GM21360 (cell line): ENCODE results near the gene CGNL1.

ENCODE experiments used
- ATAC-seq: cut with Tn5 transposase; IDR thresholded peaks from one replicate; pipeline ENCODE4 v1.9.1; 2021; ENCODE audit warnings: mild to moderate bottlenecking, moderate library complexity; ENCODE audit not compliant: unreplicated experiment

CGNL1 gene

GRCh38 chr15:57375827-57376695, at the start of gene CGNL1:
CGNL1 (plus strand) TSS chr15:57376505; CDS start chr15:57438000, 61,495 bp downstream.
- no peak for ATAC-seq

DNA sequence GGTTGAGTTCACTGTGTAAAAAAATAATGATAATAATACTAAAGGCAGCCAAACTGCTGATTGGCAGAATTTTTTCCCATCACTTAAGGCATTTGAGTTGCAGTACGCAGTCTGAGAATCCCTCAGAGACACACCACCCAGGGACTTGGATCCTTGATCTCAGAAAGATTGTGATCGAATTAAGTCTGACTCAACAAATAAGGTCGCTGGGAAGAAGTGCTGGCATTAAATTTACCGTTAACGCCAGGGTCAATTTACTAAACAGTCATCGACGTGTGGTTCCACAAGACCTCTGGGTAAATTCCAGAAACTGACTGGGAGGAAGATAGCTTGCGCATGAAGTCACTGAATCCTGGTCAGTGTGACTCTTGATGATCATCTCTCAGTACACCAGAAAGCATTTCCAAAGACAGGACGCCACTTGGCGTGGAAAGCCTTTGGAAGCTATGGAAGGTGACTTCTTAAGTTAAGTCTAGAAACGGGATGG, 48.3 kb upstream of the CGNL1 start:
- ATAC-seq = no peak

- ATAC-seq = no peak
Measured at GRCh38 chr15:57328479-57328878, 47.8 kb upstream of the CGNL1 start.

DNA sequence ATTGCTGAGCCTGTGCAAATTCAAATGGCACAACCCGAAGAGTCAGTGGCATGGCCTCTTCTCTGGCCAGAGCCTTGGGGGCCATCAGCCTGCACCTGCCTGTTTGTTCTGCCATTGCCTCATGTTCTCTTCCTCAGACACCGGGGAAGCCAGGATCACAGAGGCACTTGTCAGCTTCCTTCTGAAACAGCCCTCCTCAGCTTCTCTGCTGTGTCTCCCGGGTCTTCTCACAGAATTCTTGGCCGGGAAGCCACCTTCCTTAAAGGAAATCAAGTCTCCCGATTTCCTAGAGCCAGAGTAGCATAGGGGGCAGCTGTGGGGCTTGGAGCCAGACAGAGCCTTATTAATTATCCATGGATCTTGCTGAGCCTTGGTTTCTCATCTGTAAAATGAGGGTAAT, 47.4 kb upstream of the CGNL1 start:
- no peak for ATAC-seq

DNA sequence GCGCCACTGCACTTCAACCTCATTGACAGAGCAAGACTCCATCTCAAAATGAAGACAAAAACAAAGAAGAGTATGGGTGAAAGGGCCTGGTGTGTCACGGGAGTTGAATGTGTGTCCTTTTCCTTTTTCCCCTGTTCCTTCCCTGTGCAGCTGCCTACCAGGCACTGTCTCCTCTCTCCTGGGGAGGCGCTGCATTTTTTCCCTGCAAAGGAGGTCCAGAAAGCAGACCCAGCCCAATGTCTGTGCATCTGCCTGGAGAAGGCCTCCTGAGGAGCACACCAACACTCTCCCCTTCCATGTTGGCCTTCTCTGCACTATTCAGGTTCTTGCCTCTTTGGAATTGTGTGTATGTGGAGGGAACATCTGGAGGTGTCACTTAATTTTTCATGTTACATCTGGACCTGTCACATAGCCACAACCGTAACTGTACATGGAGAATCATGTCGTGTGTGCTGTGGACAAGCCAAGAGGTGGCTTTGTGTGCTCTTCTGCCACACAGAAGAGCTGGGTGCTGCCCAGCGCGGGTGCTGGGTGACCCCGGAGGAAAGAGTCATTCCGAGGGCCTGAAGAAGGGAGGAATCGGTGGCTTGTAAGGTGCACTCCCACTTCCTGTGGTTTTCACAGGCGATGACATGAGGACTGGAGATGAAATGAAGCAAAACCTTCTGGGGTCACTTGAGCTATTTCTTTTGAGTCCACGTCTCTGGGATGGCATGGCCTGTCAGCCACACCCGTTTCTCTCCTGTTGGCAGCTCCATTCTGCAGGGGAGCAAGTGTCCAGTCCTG, 46.5 kb upstream of the CGNL1 start:
- ATAC-seq = no peak

DNA sequence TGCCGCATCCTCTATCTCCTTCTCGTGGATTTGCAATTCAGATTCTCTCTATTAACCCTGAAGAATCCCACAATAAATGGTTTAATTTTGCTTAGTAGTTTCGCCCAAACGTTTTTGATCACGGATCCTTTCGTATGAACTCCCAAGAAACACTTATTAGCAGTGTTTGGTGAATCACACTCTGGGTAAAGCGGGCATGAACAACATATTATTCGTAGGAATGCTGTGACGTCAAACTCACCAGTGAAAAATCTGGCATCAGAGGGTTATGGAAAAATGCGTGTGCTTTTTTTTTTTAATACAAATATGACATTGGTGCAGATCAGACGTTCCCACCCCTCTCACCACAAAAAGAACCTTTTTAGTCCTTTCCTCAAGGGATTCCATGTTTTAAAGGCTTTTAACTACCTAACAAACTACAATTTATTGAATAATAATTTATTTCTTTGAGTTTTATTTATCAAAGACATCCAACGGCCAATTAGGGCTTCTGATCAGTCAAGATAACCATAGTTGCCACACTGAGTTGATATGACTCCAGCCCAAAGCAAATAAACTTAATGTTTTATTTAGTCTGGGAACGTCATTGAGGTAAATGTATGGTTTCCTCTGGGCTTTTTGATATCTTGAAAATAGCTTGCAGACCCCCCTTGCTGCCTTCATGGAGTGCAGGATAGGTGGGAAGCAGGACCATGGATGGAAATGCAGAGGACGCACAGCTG, 45.5 kb upstream of the CGNL1 start:
- ATAC-seq = no peak

DNA sequence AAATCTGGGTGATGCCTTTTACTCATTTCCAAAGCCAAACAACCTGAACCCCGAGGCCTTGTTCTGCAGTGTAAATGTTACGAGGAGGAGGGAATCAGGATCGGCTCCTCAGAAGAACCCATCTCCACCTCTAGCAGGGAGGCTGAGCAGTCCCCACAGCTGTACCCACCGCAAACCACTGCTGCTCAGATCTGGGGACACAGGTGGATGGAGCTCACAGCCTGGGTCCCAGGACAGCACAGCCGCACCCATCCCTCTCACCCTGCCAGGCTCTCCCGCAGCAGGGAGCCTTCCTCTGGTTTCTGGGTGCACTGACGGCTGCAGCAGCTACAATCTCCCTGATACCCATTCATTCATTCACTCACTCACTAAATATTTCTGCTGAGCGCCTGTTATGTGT, 44.0 kb upstream of the CGNL1 start:
- no peak for ATAC-seq

GRCh38 chr15:57333487-57333886, 42.8 kb upstream of the CGNL1 start:
- ATAC-seq = no peak

GRCh38 chr15:57334257-57334656, 42.0 kb upstream of the CGNL1 start:
- ATAC-seq = no peak

DNA sequence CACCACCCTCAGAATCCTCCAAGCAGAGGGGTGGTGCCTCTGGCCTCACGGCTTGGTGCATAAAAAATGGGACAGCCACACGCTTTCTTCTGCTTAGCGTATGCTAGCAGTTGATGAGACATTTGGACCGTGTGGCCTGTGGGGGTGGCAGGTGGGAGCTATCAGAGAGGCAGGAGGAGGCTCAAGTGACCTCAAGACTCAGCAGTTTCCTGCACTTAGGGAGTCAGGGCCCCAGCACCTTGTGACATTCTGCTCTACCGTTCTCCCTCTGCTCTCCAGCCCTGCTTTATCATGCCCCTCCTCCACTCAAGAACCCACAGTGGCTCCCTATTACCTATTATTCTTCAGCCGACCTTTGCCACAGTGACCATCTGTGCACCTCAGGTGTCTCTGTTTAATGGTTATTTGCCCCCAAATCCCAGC, 41.0 kb upstream of the CGNL1 start:
- ATAC-seq = no peak

GRCh38 chr15:57335719-57336118, 40.6 kb upstream of the CGNL1 start:
- ATAC-seq = no peak

DNA sequence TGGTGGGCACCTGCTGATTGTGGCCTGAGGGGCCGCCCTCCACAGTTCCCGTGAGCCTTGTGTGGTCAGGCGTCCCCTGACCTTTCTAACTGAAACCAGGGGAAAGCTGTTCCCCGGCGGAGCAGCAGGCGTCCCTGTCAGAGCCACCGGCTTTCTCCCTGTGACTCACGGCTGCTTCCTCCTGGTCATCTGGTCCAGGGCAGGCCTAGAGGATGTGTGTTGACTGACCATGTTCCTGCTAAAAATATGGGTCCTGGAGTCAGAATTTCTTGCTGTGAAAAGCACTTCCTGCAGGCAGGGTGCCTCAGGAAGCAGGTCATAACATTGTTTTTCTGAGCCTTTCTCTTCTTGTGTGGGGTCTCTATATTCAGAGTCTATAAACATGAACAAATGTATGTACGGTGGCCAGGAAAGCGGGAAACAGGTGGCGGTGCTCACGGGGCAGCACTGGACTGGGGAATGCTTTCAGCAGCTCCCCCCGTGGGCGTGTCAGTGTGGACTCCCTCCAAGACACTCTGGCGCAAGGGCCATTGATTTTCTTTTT, 38.4 kb upstream of the CGNL1 start:
- no peak for ATAC-seq

GRCh38 chr15:57339321-57339720, 37.0 kb upstream of the CGNL1 start:
- no peak for ATAC-seq

GRCh38 chr15:57340682-57341259, 35.5 kb upstream of the CGNL1 start:
- ATAC-seq = no peak

DNA sequence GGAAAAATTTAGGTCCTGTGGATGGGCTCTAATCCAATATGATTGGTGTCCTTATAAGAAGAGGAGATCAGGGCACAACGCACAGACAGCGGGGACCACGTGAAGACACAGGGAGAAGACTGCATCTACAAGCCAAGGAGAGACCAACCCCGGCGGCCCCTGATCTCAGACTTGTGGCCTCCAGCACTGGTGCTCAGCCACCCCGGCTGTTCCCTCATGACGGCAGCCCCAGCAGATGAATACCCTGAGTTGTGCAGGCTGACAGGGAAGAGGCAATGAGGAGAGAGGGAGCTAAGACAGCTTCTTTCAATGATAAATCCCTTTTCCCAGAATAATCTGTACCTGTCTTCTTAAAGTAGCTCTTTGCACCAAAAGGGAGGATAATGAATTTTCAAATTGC, 33.3 kb upstream of the CGNL1 start:
- no peak for ATAC-seq

DNA sequence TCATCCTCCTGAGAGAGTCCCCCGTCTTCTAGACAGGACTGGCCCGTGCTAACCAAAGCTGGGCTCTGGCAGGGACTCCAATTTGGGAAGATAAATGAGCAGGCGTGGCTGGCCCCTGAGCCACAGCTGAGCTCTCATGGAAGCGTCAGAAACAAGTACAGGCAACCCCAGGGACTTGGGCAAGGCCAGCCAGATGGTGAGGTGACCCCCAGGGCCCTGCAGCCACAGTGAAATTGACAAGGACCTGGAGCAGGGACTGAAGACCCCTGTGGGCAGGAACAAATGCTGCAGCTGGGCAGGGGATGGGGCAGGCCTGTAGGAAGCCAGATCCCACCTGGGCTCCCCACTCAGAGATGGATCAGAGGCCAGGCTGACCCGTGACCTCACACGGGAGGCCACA, 32.8 kb upstream of the CGNL1 start:
- ATAC-seq = no peak

DNA sequence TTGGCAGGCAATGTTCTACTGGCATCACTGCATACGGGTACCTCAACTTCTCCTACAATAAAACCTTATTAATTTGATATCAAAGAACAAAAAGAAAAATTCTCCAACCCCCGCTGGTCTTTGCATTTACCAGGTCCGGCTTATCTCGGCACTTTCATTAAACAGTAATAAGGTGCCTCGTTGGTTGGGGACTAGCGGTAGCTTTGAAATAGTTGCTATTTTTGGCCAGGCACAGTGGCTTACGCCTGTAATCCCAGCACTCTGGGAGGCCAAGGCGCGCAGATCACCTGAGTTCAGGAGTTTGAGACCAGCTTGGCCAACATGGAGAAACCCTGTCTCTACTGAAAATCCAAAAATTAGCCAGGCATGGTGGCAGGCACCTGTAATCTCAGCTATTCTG, 32.0 kb upstream of the CGNL1 start:
- ATAC-seq = no peak

DNA sequence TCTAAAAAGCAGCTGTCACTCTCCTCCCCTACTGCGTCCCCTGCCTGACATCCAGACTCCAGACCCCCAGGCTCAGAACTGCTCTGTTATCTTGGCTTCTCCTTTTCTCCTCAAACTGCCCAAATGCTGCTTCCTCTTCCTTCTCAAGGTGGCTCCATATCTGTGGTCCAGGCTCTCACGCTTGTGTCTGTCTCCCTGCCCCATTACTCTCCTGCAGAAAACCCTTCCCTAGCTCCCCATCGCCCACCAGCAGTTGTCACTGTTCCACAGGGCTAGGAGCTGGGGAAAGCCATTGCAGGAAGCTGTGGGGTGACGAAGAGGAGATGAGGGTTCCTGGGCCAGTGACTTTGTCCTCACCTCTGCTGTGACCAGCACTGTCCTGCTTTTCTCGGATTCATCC, 30.7 kb upstream of the CGNL1 start:
- ATAC-seq = no peak

DNA sequence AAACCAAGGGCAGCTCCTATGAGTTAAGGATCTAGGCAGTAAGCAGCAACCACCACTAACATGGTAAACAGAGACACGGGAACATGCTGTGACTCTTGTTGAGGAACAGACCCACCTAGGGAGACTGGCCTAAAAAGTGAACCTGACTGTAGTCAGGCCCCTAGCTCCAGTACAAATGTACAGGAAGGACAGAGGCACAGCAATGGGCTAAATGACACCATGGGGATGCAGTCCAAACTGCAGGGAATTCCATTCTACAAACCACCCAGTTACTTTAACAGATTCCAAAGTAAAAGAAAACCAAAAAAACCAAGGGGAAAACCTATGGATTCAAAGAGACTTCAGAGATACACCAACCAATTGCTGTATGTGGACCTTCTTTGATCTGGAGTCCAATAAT, 28.2 kb upstream of the CGNL1 start:
- ATAC-seq = no peak

- ATAC-seq = no peak
Measured at GRCh38 chr15:57352535-57353316, 23.6 kb upstream of the CGNL1 start.
